ENCODE results near the gene MYO5A.

GRCh38 chr15:52466716-52467115, 62.0 kb downstream of the MYO5A start:
- TF ChIP-seq, protein P1, sequence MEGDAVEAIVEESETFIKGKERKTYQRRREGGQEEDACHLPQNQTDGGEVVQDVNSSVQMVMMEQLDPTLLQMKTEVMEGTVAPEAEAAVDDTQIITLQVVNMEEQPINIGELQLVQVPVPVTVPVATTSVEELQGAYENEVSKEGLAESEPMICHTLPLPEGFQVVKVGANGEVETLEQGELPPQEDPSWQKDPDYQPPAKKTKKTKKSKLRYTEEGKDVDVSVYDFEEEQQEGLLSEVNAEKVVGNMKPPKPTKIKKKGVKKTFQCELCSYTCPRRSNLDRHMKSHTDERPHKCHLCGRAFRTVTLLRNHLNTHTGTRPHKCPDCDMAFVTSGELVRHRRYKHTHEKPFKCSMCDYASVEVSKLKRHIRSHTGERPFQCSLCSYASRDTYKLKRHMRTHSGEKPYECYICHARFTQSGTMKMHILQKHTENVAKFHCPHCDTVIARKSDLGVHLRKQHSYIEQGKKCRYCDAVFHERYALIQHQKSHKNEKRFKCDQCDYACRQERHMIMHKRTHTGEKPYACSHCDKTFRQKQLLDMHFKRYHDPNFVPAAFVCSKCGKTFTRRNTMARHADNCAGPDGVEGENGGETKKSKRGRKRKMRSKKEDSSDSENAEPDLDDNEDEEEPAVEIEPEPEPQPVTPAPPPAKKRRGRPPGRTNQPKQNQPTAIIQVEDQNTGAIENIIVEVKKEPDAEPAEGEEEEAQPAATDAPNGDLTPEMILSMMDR (IDR thresholded peaks at IDR 0.05) = no peak
- no peak for TF ChIP-seq POLR2A (IDR thresholded peaks at IDR 0.05)
